HG03066 (cell line): ENCODE measurements around the gene RBM6.
"Not testable (repeated sequence)": the region's sequence is repeated elsewhere in the genome, so short reads cannot be mapped to it uniquely, and the experiment has no call there.

Experiments
- ATAC-seq: cut with Tn5 transposase; IDR thresholded peaks from one replicate; pipeline ENCODE4 v1.9.1; 2021; ENCODE audit warnings: low read depth; ENCODE audit not compliant: unreplicated experiment

Gene RBM6

DNA sequence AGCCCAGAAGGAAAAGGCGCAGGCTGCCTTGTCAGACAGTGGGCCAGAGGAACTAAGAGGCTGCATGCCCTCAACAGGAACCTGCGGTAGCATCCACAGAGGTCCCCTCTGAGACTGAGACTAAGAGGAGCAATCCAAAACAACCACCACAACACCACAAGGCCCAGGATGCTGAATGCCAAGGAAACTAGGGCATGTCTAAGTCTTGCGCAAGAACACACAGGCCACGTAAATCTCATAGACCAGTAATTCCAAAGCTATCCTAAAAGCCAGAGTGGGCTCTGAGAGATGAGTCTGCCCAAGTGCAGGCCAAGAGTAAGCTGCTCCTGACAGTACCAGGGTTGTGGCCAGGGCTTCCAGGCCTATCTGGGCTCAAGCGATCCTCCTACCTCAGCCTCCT, 23.3 kb upstream of the RBM6 start:
- ATAC-seq: no peak

DNA sequence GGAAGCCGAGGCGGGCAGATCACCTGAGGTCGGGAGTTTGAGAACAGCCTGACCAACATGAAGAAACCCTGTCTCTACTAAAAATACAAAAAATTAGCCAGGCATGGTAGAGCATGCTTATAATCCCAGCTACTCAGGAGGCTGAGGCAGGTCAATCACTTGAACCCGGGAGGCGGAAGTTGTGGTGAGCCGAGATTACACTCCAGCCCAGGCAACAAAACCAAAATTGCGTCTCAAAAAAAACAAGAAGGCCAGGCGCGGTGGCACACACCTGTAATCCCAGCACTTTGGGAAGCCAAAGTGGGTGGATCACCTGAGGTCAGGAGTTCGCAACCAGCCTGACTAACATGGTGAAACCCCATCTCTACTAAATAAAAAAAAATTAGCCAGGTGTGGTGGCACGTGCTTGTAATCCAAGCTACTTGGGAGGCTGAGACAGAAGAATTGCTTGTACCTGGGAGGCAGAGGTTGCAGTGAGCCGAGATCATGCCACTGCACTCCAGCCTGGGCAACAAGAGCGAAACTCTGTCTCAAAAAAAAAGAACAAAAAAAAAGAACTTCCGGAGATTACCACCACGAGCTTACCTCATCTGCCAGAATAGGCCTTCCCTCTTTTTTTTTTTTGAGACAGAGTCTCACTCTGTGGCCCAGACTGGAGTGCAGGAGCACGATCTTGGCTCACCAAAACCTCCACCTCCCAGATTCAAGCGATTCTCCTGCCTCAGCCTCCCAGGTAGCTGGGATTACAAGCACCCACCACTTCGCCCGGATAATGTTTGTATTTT, 22.0 kb upstream of the RBM6 start:
- ATAC-seq: not testable (repeated sequence)

DNA sequence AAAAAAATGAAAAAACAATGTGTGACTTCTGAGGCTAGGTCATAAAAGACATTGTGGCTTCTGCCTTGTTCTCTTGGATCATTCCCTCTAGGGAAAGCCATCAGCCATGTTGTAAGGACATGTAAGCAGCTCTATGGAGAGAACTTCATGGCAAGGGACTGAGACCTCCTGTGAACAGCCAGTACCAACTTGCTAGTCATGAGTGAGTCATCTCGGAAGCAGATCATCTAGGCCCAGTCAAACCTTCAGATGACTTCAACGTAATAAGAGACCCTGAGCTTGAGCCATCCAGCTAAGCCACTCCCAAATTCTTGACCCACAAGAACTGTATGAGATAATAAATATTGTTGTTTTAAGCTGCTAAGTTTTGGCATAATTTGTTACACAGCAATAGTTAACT, 15.3 kb upstream of the RBM6 start:
- no peak for ATAC-seq

DNA sequence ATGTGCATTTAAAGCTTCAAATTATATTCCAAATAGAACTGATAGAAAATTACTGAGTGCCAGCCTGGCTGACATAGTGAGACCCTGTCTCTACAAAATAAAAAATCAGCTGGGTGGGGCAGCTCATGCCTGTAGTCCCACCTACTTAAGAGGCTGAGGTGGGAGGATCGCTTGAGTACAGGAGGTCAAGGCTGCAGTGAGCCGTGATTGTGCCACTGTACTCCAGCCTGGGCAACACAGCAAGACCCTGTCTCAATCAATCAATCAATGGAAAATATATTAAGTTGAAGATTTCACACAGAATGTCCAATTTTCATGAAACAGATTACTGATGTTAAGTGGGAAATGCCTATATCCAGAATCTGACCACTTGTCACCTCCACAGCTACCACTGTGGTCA, 14.5 kb upstream of the RBM6 start:
- ATAC-seq: no peak

DNA sequence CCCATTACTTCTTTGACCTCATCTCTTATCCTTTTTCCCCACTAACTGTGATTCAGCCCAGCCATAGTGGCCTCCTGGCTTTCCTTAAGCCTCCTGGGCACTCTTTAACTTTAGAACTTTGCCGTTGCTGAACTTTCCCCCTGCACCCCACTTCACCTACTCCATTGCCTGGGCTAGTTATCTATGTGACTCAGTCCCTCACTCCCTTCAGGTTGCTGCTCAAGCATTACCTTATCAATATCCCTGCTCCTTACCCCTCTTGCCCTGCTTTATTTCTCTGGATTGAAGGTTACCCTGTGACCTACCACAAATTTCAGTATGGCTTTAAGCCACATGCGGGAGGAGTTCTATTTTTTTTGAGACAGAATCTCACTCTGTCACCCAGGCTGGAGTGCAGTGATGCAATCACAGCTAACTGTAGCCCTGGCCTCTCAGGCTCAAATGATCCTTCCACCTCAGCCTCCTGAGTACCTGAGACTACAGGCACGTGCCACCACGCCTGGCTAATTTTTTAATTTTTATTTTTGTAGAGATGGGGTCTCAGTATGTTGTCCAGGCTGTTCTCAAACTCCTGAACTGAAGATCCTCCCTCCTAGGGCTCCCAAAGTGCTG, 13.7 kb upstream of the RBM6 start:
- no peak for ATAC-seq

GRCh38 chr3:49927798-49928197, 12.2 kb upstream of the RBM6 start:
- no peak for ATAC-seq

DNA sequence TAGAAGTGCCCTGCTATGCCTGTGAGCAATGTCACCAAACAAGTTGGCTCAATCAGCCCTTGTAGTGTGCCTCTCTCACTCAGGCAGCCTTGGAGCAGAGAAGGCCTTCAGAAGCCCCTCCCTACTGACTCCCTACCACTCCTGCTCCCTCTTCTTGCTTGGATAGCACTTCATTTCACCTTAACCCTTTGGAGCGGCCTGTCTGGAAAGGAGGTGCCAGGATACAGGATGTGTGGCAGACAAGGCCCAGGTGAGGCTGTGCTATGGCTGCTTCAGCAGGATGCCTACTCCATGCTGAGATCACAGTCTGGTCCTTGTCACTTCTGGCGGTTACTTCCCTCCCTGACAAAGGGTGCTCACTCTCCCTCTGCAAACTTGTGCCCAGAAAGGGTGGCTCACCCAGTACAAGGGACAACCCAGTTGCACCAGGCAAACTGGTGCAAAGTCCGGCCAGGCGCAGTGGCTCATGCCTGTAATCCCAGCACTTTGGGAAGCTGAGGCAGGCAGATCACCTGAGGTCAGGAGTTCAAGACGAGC, 11.4 kb upstream of the RBM6 start:
- ATAC-seq: no peak

- ATAC-seq: peak; percentile 87
These were observed 10.4 kb upstream of the RBM6 start, which contains the start of gene MON1A for GRCh38 chr3:49929291-49930167. MON1A (minus strand) TSS chr3:49929811; CDS start chr3:49913346, 16,465 bp downstream.

DNA sequence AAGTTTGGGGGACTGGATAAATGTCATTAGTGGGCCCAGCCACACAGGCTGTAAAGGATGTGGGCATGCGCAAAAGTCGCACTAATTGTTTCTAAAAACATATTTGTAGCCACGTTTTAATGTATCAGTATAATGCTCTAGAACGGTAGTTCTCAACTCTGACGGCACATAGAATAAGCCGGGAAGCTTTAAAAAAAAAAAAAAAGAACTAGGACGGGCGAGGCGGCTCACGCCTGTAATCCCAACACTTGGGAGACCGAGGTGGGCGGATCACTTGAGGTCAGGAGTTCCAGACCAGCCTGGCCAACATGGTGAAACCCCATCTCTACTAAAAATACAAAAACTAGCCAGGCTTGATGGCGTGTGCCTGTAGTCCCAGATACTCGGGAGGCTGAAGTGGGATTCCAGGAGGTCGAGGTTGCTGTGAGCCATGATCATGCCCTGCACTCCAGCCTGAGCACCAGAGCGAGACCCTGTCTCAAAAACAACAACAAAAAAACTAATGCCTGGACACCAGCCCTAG, 9.7 kb upstream of the RBM6 start:
- no peak for ATAC-seq

GRCh38 chr3:49930922-49931321, 9.0 kb upstream of the RBM6 start:
- ATAC-seq: no peak

GRCh38 chr3:49932281-49932680, 7.7 kb upstream of the RBM6 start:
- ATAC-seq: not testable (repeated sequence)

GRCh38 chr3:49937090-49937489, 2.9 kb upstream of the RBM6 start:
- no peak for ATAC-seq

DNA sequence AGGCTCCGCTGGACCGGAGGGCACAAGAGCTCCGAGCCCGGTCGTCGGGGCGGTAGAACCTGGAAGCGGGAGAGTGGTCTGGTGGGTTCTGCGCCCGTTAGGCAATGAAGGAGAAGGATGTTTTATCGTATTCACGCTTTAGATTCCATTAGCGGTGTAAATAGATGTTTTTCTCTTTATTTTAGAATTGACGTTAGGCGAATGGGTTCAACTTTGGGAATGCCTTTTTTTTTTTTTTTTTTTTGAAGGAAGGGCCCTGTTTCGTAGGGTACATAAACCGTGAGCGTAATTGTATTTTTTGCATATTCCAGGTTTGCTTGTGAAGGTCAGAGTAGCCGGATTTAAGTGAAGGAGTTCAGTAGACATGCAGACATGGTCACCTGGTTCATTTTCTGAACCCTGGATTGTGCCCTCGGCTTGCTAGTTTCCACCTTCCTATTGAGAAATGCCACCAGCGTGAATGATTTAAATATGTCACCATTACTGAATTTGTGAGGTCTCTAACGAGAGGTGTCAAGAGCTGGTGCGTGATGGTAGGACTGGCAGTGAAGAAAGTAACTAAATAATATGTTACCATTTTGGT, 808 bp downstream of the RBM6 start:
- no peak for ATAC-seq

DNA sequence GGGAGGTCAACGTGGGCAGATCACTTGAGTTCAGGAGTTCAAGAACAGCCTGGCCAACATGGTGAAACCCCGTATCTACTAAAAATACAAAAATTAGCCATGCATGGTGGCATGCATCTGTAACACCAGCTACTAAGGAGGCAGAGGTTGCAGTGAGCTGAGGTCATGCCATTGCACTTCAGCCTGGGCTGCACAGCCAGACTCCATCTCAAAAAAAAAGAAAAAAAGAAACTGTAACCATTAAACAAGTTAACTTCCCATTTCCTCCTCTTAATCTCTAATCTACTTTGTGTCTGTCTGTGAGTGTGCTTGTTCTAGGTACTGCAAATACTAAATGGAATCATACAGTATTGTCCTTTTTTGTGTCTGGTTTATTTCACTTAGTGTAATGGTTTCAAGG, 2.7 kb downstream of the RBM6 start:
- ATAC-seq: no peak

GRCh38 chr3:49952924-49953323, 13.0 kb downstream of the RBM6 start:
- ATAC-seq: no peak

DNA sequence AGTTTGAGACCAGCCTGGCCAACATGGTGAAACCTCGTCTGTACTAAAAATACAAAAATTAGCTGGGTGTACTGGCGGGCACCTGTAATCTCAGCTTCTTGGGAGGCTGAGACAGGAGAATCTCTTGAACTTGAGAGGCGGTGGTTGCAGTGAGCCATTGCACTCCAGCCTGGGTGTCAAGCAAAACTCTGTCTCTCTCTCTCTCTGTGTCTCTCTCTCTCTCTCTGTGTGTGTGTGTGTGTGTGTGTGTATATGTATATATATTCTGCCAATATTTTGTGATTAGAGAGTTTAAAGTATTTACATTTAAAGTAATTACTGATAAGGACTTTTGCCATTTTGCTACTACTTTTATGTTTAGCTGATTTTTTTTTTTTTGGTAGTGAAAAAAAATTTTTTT, 15.7 kb downstream of the RBM6 start:
- no peak for ATAC-seq

GRCh38 chr3:49966233-49966942, 26.4 kb downstream of the RBM6 start:
- no peak for ATAC-seq

DNA sequence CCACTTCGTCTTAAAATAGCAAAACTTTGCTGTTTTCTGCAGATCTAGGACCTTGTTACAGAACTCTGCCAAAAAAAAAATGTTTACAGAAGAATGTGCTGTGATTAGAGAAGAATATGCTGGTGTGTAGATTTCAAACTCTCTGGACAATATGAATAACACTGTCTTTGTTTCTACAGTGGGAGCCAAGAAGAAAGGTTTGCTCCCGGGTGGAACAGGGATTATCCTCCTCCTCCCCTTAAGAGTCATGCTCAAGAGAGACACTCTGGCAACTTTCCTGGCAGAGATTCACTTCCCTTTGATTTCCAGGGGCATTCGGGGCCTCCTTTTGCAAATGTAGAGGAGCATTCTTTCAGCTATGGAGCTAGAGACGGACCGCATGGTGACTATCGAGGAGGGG, 27.3 kb downstream of the RBM6 start:
- no peak for ATAC-seq

GRCh38 chr3:49968346-49968745, 28.4 kb downstream of the RBM6 start:
- no peak for ATAC-seq

DNA sequence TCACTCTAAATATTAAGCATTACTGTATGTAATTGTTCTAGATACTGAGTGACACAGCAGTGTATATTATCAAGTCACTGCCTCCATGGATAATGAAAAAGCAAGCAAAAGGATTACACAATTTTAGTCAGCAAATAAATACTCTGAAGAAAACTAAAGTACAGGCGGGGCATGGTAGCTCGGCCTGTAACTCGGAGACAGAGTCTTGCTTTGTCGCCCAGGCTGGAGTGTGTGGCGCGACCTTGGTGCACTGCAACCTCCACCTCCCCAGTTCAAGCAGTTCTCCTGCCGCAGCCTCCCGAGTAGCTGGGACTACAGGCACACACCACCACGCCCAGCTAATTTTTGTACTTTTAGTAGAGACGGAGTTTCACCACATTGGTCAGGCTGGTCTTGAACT, 32.7 kb downstream of the RBM6 start:
- no peak for ATAC-seq
